Measurements from ENCODE around the gene UGGT2. TPM values are rescaled to one million over a fixed set of nuclear protein-coding genes. Genes with fewer than 3 reads are reported as not detected.

Gene UGGT2
- total and polyA plus RNA-seq, 10 donors, result 2.6 to 38.9 (median 15.1) TPM

DNA sequence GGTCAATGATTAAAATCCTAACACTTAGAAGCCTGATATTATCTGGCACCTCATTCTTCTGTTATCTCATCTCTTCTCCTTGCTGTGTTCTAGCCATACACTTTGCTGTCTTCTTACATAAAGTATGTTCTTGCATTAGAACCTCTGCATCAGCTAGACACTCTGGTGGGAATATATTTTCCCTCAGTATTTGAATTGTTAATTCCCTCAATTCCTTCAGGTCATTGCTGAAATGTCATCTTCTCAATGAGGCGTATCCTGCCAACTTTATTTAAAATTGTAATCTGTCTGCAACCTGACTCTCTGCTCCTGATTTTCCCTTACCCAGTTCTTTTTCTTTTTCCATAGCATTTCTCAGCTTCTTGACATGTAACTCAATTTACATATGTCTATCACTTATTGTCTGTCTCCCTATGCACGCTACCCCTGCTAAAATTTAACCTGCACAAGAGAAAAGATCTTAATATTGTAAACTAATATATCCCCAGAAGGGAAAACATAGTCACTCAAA is 138.2 kb downstream of the UGGT2 start:
- WGBS, 5 donors, result 91 to 92% (median 92%) methylated on average over 2 of the region's 2 CpGs
- Histone ChIP-seq H3K27ac (no peak overlapping the region), H3K9me3 (peaks cover 0 to 22% (median 3%) of the 10 kb centered on the region in 8 donors), H3K4me1 (no peaks in the 10 kb centered on the region), H3K36me3 (peaks cover 0 to 10% (median 0%) of the 10 kb centered on the region in 6 donors), H3K4me3 (no peak overlapping the region), H3K27me3 (replicated peaks in 1 of 7) (no peaks in the 10 kb centered on the region)
- intact Hi-C loops (cut with DNase I; ENCODE audit: low total_unique reads), result no loop called here
- TF ChIP-seq POLR2AphosphoS5 (IDR thresholded peaks at IDR 0.05) (no peak), POLR2A (IDR thresholded peaks at IDR 0.05) (no peak)
- TF ChIP-seq, protein P1, sequence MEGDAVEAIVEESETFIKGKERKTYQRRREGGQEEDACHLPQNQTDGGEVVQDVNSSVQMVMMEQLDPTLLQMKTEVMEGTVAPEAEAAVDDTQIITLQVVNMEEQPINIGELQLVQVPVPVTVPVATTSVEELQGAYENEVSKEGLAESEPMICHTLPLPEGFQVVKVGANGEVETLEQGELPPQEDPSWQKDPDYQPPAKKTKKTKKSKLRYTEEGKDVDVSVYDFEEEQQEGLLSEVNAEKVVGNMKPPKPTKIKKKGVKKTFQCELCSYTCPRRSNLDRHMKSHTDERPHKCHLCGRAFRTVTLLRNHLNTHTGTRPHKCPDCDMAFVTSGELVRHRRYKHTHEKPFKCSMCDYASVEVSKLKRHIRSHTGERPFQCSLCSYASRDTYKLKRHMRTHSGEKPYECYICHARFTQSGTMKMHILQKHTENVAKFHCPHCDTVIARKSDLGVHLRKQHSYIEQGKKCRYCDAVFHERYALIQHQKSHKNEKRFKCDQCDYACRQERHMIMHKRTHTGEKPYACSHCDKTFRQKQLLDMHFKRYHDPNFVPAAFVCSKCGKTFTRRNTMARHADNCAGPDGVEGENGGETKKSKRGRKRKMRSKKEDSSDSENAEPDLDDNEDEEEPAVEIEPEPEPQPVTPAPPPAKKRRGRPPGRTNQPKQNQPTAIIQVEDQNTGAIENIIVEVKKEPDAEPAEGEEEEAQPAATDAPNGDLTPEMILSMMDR (IDR thresholded peaks at IDR 0.05 in 8 of 11, conservative IDR thresholded peaks at IDR 0.05 in 3 of 11), result no peak
- no peak for DNase-seq

DNA sequence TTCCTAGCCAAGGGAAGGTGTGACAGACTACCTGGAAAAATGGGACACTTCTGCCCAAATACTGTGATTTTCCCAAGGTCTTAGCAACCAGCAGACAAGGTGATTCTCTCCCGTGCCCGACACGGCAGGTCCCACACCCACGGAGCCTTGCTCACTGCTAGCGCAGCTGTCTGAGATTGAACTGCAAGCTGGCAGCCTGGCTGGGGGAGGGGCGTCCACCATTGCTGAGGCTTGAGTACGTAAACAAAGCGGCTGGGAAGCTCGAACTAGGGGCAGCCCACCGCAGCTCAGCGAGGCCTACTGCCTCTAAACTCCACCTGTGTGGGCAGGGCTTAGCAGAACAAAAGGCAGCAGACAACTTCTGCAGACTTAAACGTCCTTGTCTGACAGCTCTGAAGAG is 146.2 kb downstream of the UGGT2 start:
- Histone ChIP-seq H3K4me1 (no peaks in the 10 kb centered on the region), H3K9me3 (peaks cover 0 to 13% (median 5%) of the 10 kb centered on the region in 8 donors), H3K27me3 (replicated peaks in 1 of 7) (no peaks in the 10 kb centered on the region), H3K36me3 (peaks cover 0 to 15% (median 0%) of the 10 kb centered on the region in 6 donors), H3K27ac (no peak overlapping the region), H3K4me3 (no peak overlapping the region)
- 90 to 96% (median 95%) methylated on average over 12 of the region's 12 CpGs for WGBS, 5 donors
- no peak for DNase-seq
- no peak for TF ChIP-seq POLR2AphosphoS5 (IDR thresholded peaks at IDR 0.05)
- no peak for TF ChIP-seq POLR2A (IDR thresholded peaks at IDR 0.05)
- TF ChIP-seq, protein P1 (IDR thresholded peaks at IDR 0.05 in 8 of 11, conservative IDR thresholded peaks at IDR 0.05 in 3 of 11), result no peak
- intact Hi-C loops (cut with DNase I; ENCODE audit: low total_unique reads), result no loop called here

DNA sequence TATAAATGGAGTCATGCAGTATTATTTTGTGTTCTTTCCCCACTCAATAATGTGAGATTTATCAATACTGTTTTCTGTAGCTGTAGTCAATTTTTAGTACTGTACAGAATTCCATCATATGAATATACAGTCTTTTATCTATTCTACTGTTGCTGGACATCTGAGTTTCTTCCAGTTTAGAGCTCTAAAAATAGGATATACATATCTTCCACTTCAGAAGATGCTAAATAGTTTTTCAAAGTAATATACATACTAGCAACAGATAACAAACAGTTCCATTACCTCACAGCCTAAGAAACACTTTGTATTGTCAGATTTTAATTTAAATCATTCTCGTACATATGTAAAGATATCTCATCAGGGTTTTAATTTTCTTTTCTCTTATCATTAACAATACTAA is 149.6 kb downstream of the UGGT2 start:
- TF ChIP-seq, protein P1 (IDR thresholded peaks at IDR 0.05 in 8 of 11, conservative IDR thresholded peaks at IDR 0.05 in 3 of 11), result no peak
- no peak for TF ChIP-seq POLR2A (IDR thresholded peaks at IDR 0.05)
- TF ChIP-seq POLR2AphosphoS5 (IDR thresholded peaks at IDR 0.05), result no peak
- H3K36me3 ChIP-seq, result peaks cover 0 to 15% (median 0%) of the 10 kb centered on the region in 6 donors
- WGBS, 5 donors, result 85 to 98% (median 94%) methylated on average over 1 of the region's 1 CpG
- no peak overlapping the region for H3K4me3 ChIP-seq
- no peak for DNase-seq
- peaks cover 0 to 6% (median 0%) of the 10 kb centered on the region in 8 donors for H3K9me3 ChIP-seq
- intact Hi-C loops (cut with DNase I; ENCODE audit: low total_unique reads), result no loop called here
- no peak overlapping the region for H3K27ac ChIP-seq
- H3K27me3 ChIP-seq (replicated peaks in 1 of 7), result no peaks in the 10 kb centered on the region
- no peaks in the 10 kb centered on the region for H3K4me1 ChIP-seq

DNA sequence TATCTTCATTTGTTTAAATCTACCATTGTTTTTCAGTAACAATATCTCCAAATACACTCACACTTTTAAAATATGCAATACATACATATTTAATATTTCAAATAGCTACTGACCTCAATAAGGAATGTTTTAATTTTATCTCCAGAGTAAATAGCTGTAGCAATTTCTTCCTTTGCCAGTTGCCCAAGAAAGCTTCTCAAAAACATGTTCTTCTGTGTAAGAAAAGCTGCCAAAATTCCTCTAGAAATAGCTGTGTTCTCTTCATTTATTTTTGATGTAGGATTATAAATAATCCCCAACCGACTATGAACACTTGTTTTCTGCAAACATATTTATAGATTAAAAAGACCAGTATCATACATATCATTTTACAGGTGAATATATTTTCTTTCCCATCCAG is 150.5 kb downstream of the UGGT2 start:
- intact Hi-C loops (cut with DNase I; ENCODE audit: low total_unique reads), result no loop called here
- WGBS, 5 donors, result 72 to 86% (median 80%) methylated on average over 1 of the region's 1 CpG
- TF ChIP-seq, protein P1 (IDR thresholded peaks at IDR 0.05 in 8 of 11, conservative IDR thresholded peaks at IDR 0.05 in 3 of 11), result no peak
- TF ChIP-seq POLR2A (IDR thresholded peaks at IDR 0.05) (no peak), POLR2AphosphoS5 (IDR thresholded peaks at IDR 0.05) (no peak)
- Histone ChIP-seq H3K9me3 (peaks cover 0 to 6% (median 0%) of the 10 kb centered on the region in 8 donors), H3K4me1 (no peaks in the 10 kb centered on the region), H3K4me3 (no peak overlapping the region), H3K27me3 (replicated peaks in 1 of 7) (no peaks in the 10 kb centered on the region), H3K36me3 (peaks cover 0 to 13% (median 0%) of the 10 kb centered on the region in 6 donors), H3K27ac (no peak overlapping the region)
- DNase-seq, result no peak
